ENCODE results near the gene PGM3.
A peak's percentile ranks its signal among the peaks of the same experiment; 100 is the strongest.

The PGM3 gene

DNA sequence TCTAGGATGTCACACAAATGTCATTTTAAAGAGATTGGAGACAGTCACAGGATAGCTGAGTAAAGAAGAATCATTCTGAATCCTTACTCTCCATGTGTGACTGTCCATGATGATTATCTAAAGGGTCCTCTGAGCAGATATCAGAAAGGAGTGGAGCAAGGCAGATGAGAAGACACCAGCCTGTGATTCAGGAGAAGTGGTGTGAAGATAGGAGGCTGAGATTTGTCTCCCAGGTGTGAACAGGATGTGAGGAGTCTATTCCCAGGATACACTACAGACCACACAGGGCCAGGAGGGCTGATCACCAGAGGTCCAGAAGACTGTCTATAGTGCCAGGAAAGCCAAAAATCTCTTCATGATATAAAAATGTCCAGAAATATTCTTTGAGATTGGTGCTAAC is 27.1 kb upstream of the PGM3 start:
- Histone ChIP-seq H3K36me3 (ENCODE audit: control insufficient read depth, insufficient read depth, low read length) (no peaks in the 10 kb centered on the region), H3K27me3 (replicated peaks; ENCODE audit: control insufficient read depth, insufficient read depth, low read length) (no peaks in the 10 kb centered on the region), H3K4me3 (replicated peaks; ENCODE audit: low read depth, low read length) (no peak overlapping the region)
- DNase-seq (ENCODE audit: extremely low read depth, insufficient read length), result no peak
- no peak for TF ChIP-seq CTCF (IDR thresholded peaks at IDR 0.05; ENCODE audit: insufficient read depth, low read length, poor library complexity, severe bottlenecking)

GRCh38 chr6:83218646-83219045 is 25.6 kb upstream of the PGM3 start:
- no peak for TF ChIP-seq CTCF (IDR thresholded peaks at IDR 0.05; ENCODE audit: insufficient read depth, low read length, poor library complexity, severe bottlenecking)
- H3K4me3 ChIP-seq (replicated peaks; ENCODE audit: low read depth, low read length), result no peak overlapping the region
- H3K36me3 ChIP-seq (ENCODE audit: control insufficient read depth, insufficient read depth, low read length), result no peaks in the 10 kb centered on the region
- DNase-seq (ENCODE audit: extremely low read depth, insufficient read length), result no peak
- no peaks in the 10 kb centered on the region for H3K27me3 ChIP-seq (replicated peaks; ENCODE audit: control insufficient read depth, insufficient read depth, low read length)

DNA sequence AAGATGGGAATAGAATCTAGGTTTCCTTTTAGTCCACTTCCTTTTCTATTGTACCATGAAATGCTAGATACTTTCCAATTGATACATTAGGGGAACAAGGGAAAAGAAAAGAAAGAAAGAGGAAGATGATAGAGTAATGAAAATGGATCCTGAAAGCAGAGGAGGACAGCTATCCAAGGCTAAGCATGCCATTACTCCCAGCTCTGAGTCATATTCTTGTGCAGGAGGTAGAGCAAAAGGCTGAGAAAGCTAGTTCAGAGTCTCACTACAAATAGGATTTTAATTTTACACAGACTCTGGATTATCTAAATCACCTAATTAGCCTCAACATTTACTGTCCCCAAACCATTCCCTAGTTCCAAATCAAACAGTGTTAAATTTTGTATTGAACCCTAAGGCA is 23.7 kb upstream of the PGM3 start:
- TF ChIP-seq CTCF (IDR thresholded peaks at IDR 0.05; ENCODE audit: insufficient read depth, low read length, poor library complexity, severe bottlenecking), result no peak
- Histone ChIP-seq H3K27me3 (replicated peaks; ENCODE audit: control insufficient read depth, insufficient read depth, low read length) (no peaks in the 10 kb centered on the region), H3K36me3 (ENCODE audit: control insufficient read depth, insufficient read depth, low read length) (no peaks in the 10 kb centered on the region), H3K4me3 (replicated peaks; ENCODE audit: low read depth, low read length) (no peak overlapping the region)
- no peak for DNase-seq (ENCODE audit: extremely low read depth, insufficient read length)

- H3K4me3 ChIP-seq (replicated peaks; ENCODE audit: low read depth, low read length), result no peak overlapping the region
- peak; percentile 85 for TF ChIP-seq CTCF (IDR thresholded peaks at IDR 0.05; ENCODE audit: insufficient read depth, low read length, poor library complexity, severe bottlenecking)
- H3K27me3 ChIP-seq (replicated peaks; ENCODE audit: control insufficient read depth, insufficient read depth, low read length), result no peaks in the 10 kb centered on the region
- peak; percentile 15 for DNase-seq (ENCODE audit: extremely low read depth, insufficient read length)
- H3K36me3 ChIP-seq (ENCODE audit: control insufficient read depth, insufficient read depth, low read length), result no peaks in the 10 kb centered on the region
Observed at GRCh38 chr6:83215131-83216047, 22.3 kb upstream of the PGM3 start.

GRCh38 chr6:83202031-83202430 is 9.0 kb upstream of the PGM3 start:
- Histone ChIP-seq H3K4me3 (replicated peaks; ENCODE audit: low read depth, low read length) (no peak overlapping the region), H3K36me3 (ENCODE audit: control insufficient read depth, insufficient read depth, low read length) (no peaks in the 10 kb centered on the region), H3K27me3 (replicated peaks; ENCODE audit: control insufficient read depth, insufficient read depth, low read length) (no peaks in the 10 kb centered on the region)
- TF ChIP-seq CTCF (IDR thresholded peaks at IDR 0.05; ENCODE audit: insufficient read depth, low read length, poor library complexity, severe bottlenecking), result no peak
- DNase-seq (ENCODE audit: extremely low read depth, insufficient read length), result no peak
